Chondrocyte (in vitro differentiated cells): ENCODE measurements around the gene ABL2. TPM values are rescaled to one million over a fixed set of nuclear protein-coding genes. Genes with fewer than 3 reads are reported as not detected.

Source experiments
- DNase-seq: peaks from one replicate; pipeline ENCODE4 v3.0.0; 2021; ENCODE audit warnings: mixed read lengths, low spot score
- H3K27ac Mint-ChIP-seq: one replicate; pipeline ENCODE4 v1.8.0; 2021; ENCODE audit warnings: mild to moderate bottlenecking, moderate library complexity, mixed read lengths; ENCODE audit not compliant: unreplicated experiment
- H3K27me3 Mint-ChIP-seq: 2 replicates; pipeline ENCODE4 v1.8.0; 2021; ENCODE audit warnings: low read depth, mixed read lengths
- H3K36me3 Mint-ChIP-seq: 2 replicates; pipeline ENCODE4 v1.8.0; 2021; ENCODE audit warnings: low read depth, mixed read lengths
- H3K4me1 Mint-ChIP-seq: 2 replicates; pipeline ENCODE4 v1.8.0; 2021; ENCODE audit warnings: low read depth, mild to moderate bottlenecking, mixed read lengths
- H3K4me3 Mint-ChIP-seq: one replicate; pipeline ENCODE4 v1.8.0; 2021; ENCODE audit warnings: mild to moderate bottlenecking, moderate library complexity, mixed read lengths; ENCODE audit not compliant: unreplicated experiment
- H3K9me3 Mint-ChIP-seq: 2 replicates; pipeline ENCODE4 v1.8.0; 2021; ENCODE audit warnings: low read depth, mixed read lengths
- CTCF ChIP-seq: fragments of 200-600 bp; sonication (generic); IDR thresholded peaks from 2 replicates; pipeline ENCODE4 v1.5.0; 2021; ENCODE audit warnings: antibody characterized with exemption, mild to moderate bottlenecking, moderate library complexity
- total RNA-seq: library from RNA; stranded (reverse); gene quantifications from 3 replicates; pipeline ENCODE4 v1.2.1, GENCODE V29; 2021

The ABL2 gene
- total RNA-seq, 1 donor from 2014 or later, result 23.1 TPM

GRCh38 chr1:179169616-179170467 is 59.6 kb downstream of the ABL2 start:
- Mint-ChIP-seq H3K27me3 (no peaks in the 10 kb centered on the region), H3K4me1 (peaks cover 45% of the 10 kb centered on the region), H3K27ac (peak overlapping the region; percentile 84), H3K36me3 (no peaks in the 10 kb centered on the region), H3K4me3 (no peak overlapping the region), H3K9me3 (no peaks in the 10 kb centered on the region)
- DNase-seq, result no peak
- no peak for TF ChIP-seq CTCF

- DNase-seq, result no peak
- Mint-ChIP-seq H3K9me3 (no peaks in the 10 kb centered on the region), H3K4me1 (peaks cover 58% of the 10 kb centered on the region), H3K27me3 (no peaks in the 10 kb centered on the region), H3K27ac (no peak overlapping the region), H3K36me3 (no peaks in the 10 kb centered on the region), H3K4me3 (no peak overlapping the region)
- TF ChIP-seq CTCF, result no peak
Measured at GRCh38 chr1:179168536-179168935, 60.9 kb downstream of the ABL2 start.

- H3K4me3 Mint-ChIP-seq, result no peak overlapping the region
- H3K27me3 Mint-ChIP-seq, result no peaks in the 10 kb centered on the region
- TF ChIP-seq CTCF, result no peak
- H3K9me3 Mint-ChIP-seq, result no peaks in the 10 kb centered on the region
- DNase-seq, result no peak
- no peak overlapping the region for H3K27ac Mint-ChIP-seq
- H3K4me1 Mint-ChIP-seq, result peaks cover 61% of the 10 kb centered on the region
- H3K36me3 Mint-ChIP-seq, result no peaks in the 10 kb centered on the region
Measured at GRCh38 chr1:179167955-179168354, 61.5 kb downstream of the ABL2 start.

GRCh38 chr1:179167418-179167777 is 62.1 kb downstream of the ABL2 start:
- no peaks in the 10 kb centered on the region for H3K9me3 Mint-ChIP-seq
- H3K4me3 Mint-ChIP-seq, result no peak overlapping the region
- H3K27me3 Mint-ChIP-seq, result no peaks in the 10 kb centered on the region
- H3K36me3 Mint-ChIP-seq, result no peaks in the 10 kb centered on the region
- no peak for TF ChIP-seq CTCF
- H3K27ac Mint-ChIP-seq, result peak overlapping the region; percentile 65
- peaks cover 65% of the 10 kb centered on the region for H3K4me1 Mint-ChIP-seq
- no peak for DNase-seq

- DNase-seq, result no peak
- Mint-ChIP-seq H3K9me3 (no peaks in the 10 kb centered on the region), H3K36me3 (no peaks in the 10 kb centered on the region), H3K4me1 (peaks cover 68% of the 10 kb centered on the region), H3K27me3 (no peaks in the 10 kb centered on the region), H3K27ac (peak overlapping the region; percentile 65), H3K4me3 (no peak overlapping the region)
- TF ChIP-seq CTCF, result no peak
Measured at GRCh38 chr1:179166663-179167417, 62.6 kb downstream of the ABL2 start.
